Measurements from ENCODE around the gene CPEB2.
A peak's percentile ranks its signal among the peaks of the same experiment; 100 is the strongest.

Gene CPEB2

GRCh38 chr4:15003891-15004738, 1.8 kb downstream of the CPEB2 start:
- no peaks in the 10 kb centered on the region for H3K27me3 Mint-ChIP-seq
- peak; percentile 6 for ATAC-seq

DNA sequence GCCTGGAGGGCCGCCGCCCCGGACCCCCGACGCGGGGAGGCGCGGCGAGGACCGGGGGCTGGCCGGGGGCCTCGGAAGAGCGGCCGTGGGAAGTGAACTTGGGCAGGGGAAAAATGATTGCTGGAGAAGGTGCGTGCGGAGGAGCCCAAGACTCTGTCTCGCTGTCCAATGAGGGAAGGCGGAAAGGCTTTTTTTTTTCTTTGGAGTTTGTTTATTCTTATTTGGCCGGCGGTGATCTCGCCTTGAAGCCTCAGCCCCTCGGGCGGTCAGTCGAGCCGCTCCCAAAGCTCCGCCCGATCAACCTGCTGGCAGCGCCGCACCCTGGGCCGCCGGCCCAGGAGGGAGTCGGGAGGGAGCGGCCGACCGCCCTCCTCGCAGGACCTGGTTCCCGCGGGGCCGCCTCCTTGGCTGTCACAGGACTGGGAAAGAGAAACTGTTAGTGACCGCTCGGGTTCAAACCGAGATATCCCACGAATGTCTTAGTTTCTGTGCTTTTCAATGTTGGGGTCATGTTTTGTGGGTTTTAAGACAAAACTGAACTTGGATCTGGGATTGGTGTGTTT, 2.5 kb downstream of the CPEB2 start:
- peaks cover 29% of the 10 kb centered on the region for H3K4me1 Mint-ChIP-seq
- H3K4me3 Mint-ChIP-seq: peak overlapping the region; percentile 95
- peaks cover 18% of the 10 kb centered on the region for H3K36me3 Mint-ChIP-seq
- peak overlapping the region; percentile 90 for H3K27ac Mint-ChIP-seq
- no peaks in the 10 kb centered on the region for H3K9me3 Mint-ChIP-seq
- H3K27me3 Mint-ChIP-seq: no peaks in the 10 kb centered on the region
- ATAC-seq: no peak

More at GRCh38 chr4:15003891-15004738, 1.8 kb downstream of the CPEB2 start:
- H3K4me1 Mint-ChIP-seq: peaks cover 24% of the 10 kb centered on the region
- peak overlapping the region; percentile 90 for H3K27ac Mint-ChIP-seq
- H3K36me3 Mint-ChIP-seq: peaks cover 13% of the 10 kb centered on the region
- no peaks in the 10 kb centered on the region for H3K9me3 Mint-ChIP-seq
- peak overlapping the region; percentile 95 for H3K4me3 Mint-ChIP-seq

DNA sequence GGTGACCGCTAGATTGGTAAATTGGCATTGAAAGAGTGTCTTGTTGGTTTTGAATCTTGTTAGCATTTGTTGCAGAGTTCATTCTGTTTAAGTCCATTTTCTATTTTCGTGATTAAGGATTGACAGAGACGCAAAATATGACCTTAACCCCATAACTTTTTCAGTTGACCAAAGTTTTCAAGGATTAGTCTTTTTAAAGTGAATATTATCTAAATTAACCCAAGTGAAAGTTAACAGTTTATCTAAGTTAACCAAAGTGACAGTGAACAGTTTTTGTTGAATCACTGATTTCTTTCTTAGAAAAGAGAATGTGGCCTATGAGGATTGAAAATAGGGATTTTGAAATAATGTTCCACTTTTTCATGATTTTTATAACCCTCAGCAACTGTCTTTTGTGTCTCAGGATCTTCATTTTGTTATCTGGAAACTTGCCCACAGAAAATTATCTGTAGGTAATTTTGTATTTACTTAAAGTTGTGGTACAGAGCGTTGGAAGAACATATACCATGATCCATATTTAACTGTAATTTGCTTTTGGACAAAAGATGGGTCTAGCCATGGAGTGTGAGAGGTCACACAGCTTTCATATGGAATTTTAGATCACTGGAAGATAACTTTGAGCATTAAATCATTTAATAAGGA, 3.3 kb downstream of the CPEB2 start:
- Mint-ChIP-seq H3K27me3 (no peaks in the 10 kb centered on the region), H3K36me3 (peaks cover 23% of the 10 kb centered on the region), H3K9me3 (no peaks in the 10 kb centered on the region), H3K4me1 (peaks cover 35% of the 10 kb centered on the region), H3K27ac (peak overlapping the region; percentile 90), H3K4me3 (peak overlapping the region; percentile 95)
- ATAC-seq: no peak

- H3K4me1 Mint-ChIP-seq: peaks cover 29% of the 10 kb centered on the region
- H3K4me3 Mint-ChIP-seq: peak overlapping the region; percentile 50
- H3K27me3 Mint-ChIP-seq: no peaks in the 10 kb centered on the region
- no peaks in the 10 kb centered on the region for H3K9me3 Mint-ChIP-seq
- peaks cover 24% of the 10 kb centered on the region for H3K36me3 Mint-ChIP-seq
- H3K27ac Mint-ChIP-seq: no peak overlapping the region
- no peak for ATAC-seq
Measured at GRCh38 chr4:15006416-15007024, 4.2 kb downstream of the CPEB2 start.

DNA sequence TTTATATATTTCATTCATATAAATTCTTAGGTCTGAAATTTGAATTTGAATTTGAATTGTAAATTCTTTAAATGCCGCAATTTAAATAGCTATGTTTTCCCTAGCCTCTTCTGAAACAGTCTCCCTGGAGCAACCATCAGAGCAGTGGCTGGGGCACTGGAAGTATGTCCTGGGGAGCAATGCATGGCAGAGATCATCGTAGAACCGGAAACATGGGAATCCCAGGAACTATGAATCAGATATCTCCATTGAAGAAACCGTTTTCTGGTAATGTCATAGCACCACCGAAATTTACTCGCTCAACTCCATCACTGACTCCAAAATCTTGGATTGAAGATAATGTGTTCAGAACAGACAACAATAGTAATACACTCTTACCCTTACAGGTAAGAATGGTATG, 4.9 kb downstream of the CPEB2 start:
- no peaks in the 10 kb centered on the region for H3K27me3 Mint-ChIP-seq
- no peak overlapping the region for H3K4me3 Mint-ChIP-seq
- H3K36me3 Mint-ChIP-seq: peaks cover 29% of the 10 kb centered on the region
- no peaks in the 10 kb centered on the region for H3K9me3 Mint-ChIP-seq
- H3K4me1 Mint-ChIP-seq: peaks cover 28% of the 10 kb centered on the region
- H3K27ac Mint-ChIP-seq: no peak overlapping the region
- ATAC-seq: no peak

GRCh38 chr4:15010038-15010585, 7.8 kb downstream of the CPEB2 start:
- Mint-ChIP-seq H3K9me3 (no peaks in the 10 kb centered on the region), H3K36me3 (peaks cover 29% of the 10 kb centered on the region), H3K4me3 (no peak overlapping the region), H3K27me3 (no peaks in the 10 kb centered on the region), H3K4me1 (peaks cover 27% of the 10 kb centered on the region), H3K27ac (no peak overlapping the region)
- ATAC-seq: no peak

DNA sequence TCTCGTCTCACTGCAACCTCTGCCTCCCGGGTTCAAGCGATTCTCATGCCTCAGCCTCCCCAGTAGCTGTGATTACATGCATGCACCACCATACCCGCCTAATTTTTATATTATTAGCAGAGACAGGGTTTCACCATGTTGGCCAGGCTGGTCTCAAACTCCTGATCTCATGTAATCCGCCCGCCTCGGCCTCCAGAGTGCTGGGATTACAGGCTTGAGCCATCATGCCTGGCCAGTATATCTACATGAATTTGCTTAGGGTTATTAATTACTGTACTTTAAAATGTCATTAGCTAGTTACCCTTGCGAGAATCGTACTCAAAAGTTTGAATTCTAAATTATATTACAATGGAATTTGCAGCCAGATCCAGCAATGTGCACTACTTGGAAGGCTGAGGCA, 8.9 kb downstream of the CPEB2 start:
- ATAC-seq: no peak
- peaks cover 29% of the 10 kb centered on the region for H3K36me3 Mint-ChIP-seq
- no peak overlapping the region for H3K27ac Mint-ChIP-seq
- no peaks in the 10 kb centered on the region for H3K27me3 Mint-ChIP-seq
- H3K9me3 Mint-ChIP-seq: no peaks in the 10 kb centered on the region
- peaks cover 17% of the 10 kb centered on the region for H3K4me1 Mint-ChIP-seq
- no peak overlapping the region for H3K4me3 Mint-ChIP-seq

GRCh38 chr4:15012017-15012788, 9.9 kb downstream of the CPEB2 start:
- Mint-ChIP-seq H3K27me3 (no peaks in the 10 kb centered on the region), H3K36me3 (peaks cover 27% of the 10 kb centered on the region)
- no peak for ATAC-seq

DNA sequence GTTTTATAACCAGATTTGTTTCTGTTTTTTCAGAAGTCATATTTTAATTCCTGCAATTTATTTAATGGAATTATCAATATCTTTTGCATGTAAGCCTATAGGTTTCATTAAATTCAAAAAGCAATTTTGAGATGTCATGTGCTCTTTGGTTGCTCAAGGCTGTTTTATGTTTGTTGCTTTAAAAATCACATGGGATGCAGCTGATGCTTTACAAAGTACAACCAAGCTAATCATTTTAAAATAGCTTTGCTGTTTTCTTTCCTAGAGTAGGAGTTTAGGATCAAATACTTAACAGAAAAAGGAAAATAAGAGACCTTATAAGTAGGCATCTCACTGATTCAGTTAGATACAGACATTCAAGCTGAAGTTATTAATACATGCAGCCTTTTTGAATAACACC, 11.3 kb downstream of the CPEB2 start:
- Mint-ChIP-seq H3K9me3 (no peaks in the 10 kb centered on the region), H3K27ac (no peak overlapping the region), H3K36me3 (peaks cover 22% of the 10 kb centered on the region), H3K27me3 (no peaks in the 10 kb centered on the region), H3K4me1 (peaks cover 11% of the 10 kb centered on the region), H3K4me3 (no peak overlapping the region)
- no peak for ATAC-seq

More at GRCh38 chr4:15012017-15012788, 9.9 kb downstream of the CPEB2 start:
- Mint-ChIP-seq H3K9me3 (no peaks in the 10 kb centered on the region), H3K4me1 (peaks cover 17% of the 10 kb centered on the region), H3K4me3 (no peak overlapping the region), H3K27ac (no peak overlapping the region)

GRCh38 chr4:15015170-15015569, 12.9 kb downstream of the CPEB2 start:
- H3K36me3 Mint-ChIP-seq: peaks cover 27% of the 10 kb centered on the region
- no peaks in the 10 kb centered on the region for H3K27me3 Mint-ChIP-seq
- ATAC-seq: no peak
- peaks cover 2% of the 10 kb centered on the region for H3K4me1 Mint-ChIP-seq
- no peak overlapping the region for H3K4me3 Mint-ChIP-seq
- no peaks in the 10 kb centered on the region for H3K9me3 Mint-ChIP-seq
- H3K27ac Mint-ChIP-seq: no peak overlapping the region

DNA sequence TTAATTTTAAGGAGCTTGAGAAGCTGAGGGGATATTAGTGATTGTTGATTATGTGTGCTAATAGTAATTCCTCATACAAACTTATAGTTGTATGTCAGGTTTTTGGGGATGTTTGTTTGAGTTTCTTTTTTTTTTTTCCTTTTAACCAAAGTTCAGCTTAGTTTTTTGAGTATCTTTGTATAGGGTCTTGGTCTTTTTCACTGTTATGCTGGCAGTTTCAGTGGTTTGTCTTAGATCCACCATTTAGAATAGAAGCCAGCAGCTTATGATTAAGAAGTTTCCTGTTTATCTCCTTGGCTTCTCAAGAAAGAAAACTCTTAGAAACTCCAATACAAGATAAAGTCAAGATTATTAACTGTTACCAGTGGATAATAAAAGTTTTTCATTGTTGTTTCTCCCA, 16.1 kb downstream of the CPEB2 start:
- no peak for ATAC-seq
- Mint-ChIP-seq H3K27ac (no peak overlapping the region), H3K27me3 (no peaks in the 10 kb centered on the region), H3K9me3 (no peaks in the 10 kb centered on the region), H3K4me1 (peaks cover 18% of the 10 kb centered on the region), H3K4me3 (no peak overlapping the region), H3K36me3 (peaks cover 26% of the 10 kb centered on the region)

- no peaks in the 10 kb centered on the region for H3K9me3 Mint-ChIP-seq
- no peak overlapping the region for H3K4me3 Mint-ChIP-seq
- ATAC-seq: peak; percentile 67
- H3K4me1 Mint-ChIP-seq: peaks cover 26% of the 10 kb centered on the region
- no peaks in the 10 kb centered on the region for H3K27me3 Mint-ChIP-seq
- no peak overlapping the region for H3K27ac Mint-ChIP-seq
- peaks cover 49% of the 10 kb centered on the region for H3K36me3 Mint-ChIP-seq
Measured at GRCh38 chr4:15020502-15021286, 18.4 kb downstream of the CPEB2 start.

DNA sequence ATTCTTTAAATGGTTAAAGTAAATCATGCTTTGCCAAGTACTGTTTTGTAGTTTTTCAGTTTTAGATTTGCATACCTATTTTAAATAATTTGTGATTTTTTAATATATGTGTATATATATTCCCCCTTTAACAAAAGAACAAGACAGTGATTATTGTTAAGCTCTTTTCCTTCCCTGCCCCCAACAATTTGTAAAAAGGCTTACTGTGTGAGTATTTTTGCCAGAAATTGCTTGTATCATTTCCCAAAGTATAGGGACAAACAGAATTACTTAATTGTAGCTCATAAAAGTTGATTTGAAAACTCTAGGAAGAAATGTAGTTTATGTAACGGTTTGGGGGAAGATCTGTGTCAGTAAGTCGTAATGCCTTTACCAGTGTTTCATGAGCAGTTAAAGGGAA, 19.0 kb downstream of the CPEB2 start:
- peaks cover 52% of the 10 kb centered on the region for H3K36me3 Mint-ChIP-seq

DNA sequence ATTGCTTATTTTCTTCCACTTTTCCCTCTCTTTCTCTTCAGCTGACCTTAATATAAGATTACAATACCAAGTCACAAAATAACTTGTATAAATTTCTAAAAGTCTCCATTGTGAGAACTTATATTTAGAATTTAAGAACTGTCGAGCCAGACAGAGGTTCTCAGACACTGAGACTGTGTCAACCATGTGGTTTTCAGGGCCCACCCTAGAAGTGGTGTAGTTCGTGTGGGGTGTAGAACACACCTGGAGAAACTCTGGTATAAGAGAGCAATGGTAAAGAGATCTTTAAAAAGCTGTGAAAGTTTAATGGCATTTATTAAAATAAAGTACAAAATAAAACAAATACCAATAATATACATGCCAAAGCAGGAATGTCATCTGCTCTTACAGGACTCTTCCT, 19.7 kb downstream of the CPEB2 start:
- Mint-ChIP-seq H3K36me3 (peaks cover 52% of the 10 kb centered on the region), H3K9me3 (no peaks in the 10 kb centered on the region), H3K4me3 (no peak overlapping the region), H3K27ac (peak overlapping the region; percentile 29), H3K4me1 (peaks cover 26% of the 10 kb centered on the region), H3K27me3 (no peaks in the 10 kb centered on the region)
- ATAC-seq: no peak

More for the DNA sequence above, 19.0 kb downstream of the CPEB2 start:
- Mint-ChIP-seq H3K27me3 (no peaks in the 10 kb centered on the region), H3K9me3 (no peaks in the 10 kb centered on the region), H3K4me3 (no peak overlapping the region), H3K4me1 (peaks cover 26% of the 10 kb centered on the region), H3K27ac (peak overlapping the region; percentile 29)
- ATAC-seq: no peak
